Left ventricle myocardium inferior (tissue), 1 donor: ENCODE data around the gene HDAC5. TPM values are rescaled to one million over a fixed set of nuclear protein-coding genes. Genes with fewer than 3 reads are reported as not detected.
A peak's percentile ranks its signal among the peaks of the same experiment; 100 is the strongest.
"Not testable (repeated sequence)": the region's sequence is repeated elsewhere in the genome, so short reads cannot be mapped to it uniquely, and the experiment has no call there.

Experiments
- DNase-seq: peaks from one replicate; pipeline ENCODE4 v3.0.0-alpha.2; 2020
- H3K27ac ChIP-seq: fragments of 200-600 bp; replicated peaks from 2 replicates; pipeline ENCODE4 v1.8.0; 2021
- H3K27me3 ChIP-seq: fragments of 200-600 bp; 2 replicates; pipeline ENCODE4 v1.8.0; 2021; ENCODE audit warnings: low read depth
- H3K36me3 ChIP-seq: fragments of 200-600 bp; 2 replicates; pipeline ENCODE4 v1.8.0; 2021
- H3K4me1 ChIP-seq: fragments of 200-600 bp; 2 replicates; pipeline ENCODE4 v1.8.0; 2021
- H3K4me3 ChIP-seq: fragments of 200-600 bp; 2 replicates; pipeline ENCODE4 v1.8.0; 2021; ENCODE audit warnings: mild to moderate bottlenecking, moderate library complexity
- H3K9me3 ChIP-seq: fragments of 200-600 bp; replicated peaks from 2 replicates; pipeline ENCODE4 v1.8.0; 2021
- CTCF ChIP-seq: fragments of 200-600 bp; IDR thresholded peaks from 2 replicates; pipeline ENCODE4 v1.8.0; 2021; ENCODE audit warnings: antibody characterized with exemption, mild to moderate bottlenecking, borderline replicate concordance
- intact Hi-C: fragments of 100-400 bp; cut with micrococcal nuclease; formaldehyde crosslinking; loops from one replicate; pipeline ENCODE4 v1.11.0; 2022
- total RNA-seq: library from RNA; stranded (reverse); fragmentation: NEBNext Ultra II Directional; extraction: Animal tissue kit (Norgen Biotek cat#: 25700); gene quantifications from one replicate; pipeline ENCODE4 v1.2.1, GENCODE V29; 2021
- donor health status: DM: no; HTN: yes; CAD: no; lungs with severe emphysema.

Gene HDAC5
- total RNA-seq, 1 donor from 2014 or later = 62.6 TPM

- Histone ChIP-seq H3K36me3 (peaks cover 11% of the 10 kb centered on the region), H3K9me3 (no peaks in the 10 kb centered on the region), H3K4me1 (peaks cover 99% of the 10 kb centered on the region), H3K4me3 (no peak overlapping the region), H3K27ac (peak overlapping the region; percentile 21), H3K27me3 (no peaks in the 10 kb centered on the region)
- DNase-seq = no peak
- no peak for TF ChIP-seq CTCF
- intact Hi-C loops = no loop called here
These were observed 18.0 kb downstream of the HDAC5 start for GRCh38 chr17:44105483-44105882.

- H3K4me1 ChIP-seq = peaks cover 99% of the 10 kb centered on the region
- intact Hi-C loops = no loop called here
- peak overlapping the region; percentile 2 for H3K4me3 ChIP-seq
- TF ChIP-seq CTCF = no peak
- peaks cover 7% of the 10 kb centered on the region for H3K36me3 ChIP-seq
- peak; percentile 71 for DNase-seq
- H3K27me3 ChIP-seq = no peaks in the 10 kb centered on the region
- peak overlapping the region; percentile 75 for H3K27ac ChIP-seq
- no peaks in the 10 kb centered on the region for H3K9me3 ChIP-seq
These were observed 20.4 kb downstream of the HDAC5 start for GRCh38 chr17:44102849-44103622.

GRCh38 chr17:44101858-44102257 lies 21.6 kb downstream of the HDAC5 start:
- DNase-seq, H3K9me3 ChIP-seq, H3K36me3 ChIP-seq, H3K4me3 ChIP-seq, intact Hi-C loops, H3K27me3 ChIP-seq: not testable (repeated sequence)
- H3K27ac ChIP-seq = peak overlapping the region; percentile 75
- peaks cover 99% of the 10 kb centered on the region for H3K4me1 ChIP-seq

- no peaks in the 10 kb centered on the region for H3K27me3 ChIP-seq
- H3K27ac ChIP-seq = peak overlapping the region; percentile 94
- H3K9me3 ChIP-seq = no peaks in the 10 kb centered on the region
- peaks cover 16% of the 10 kb centered on the region for H3K36me3 ChIP-seq
- DNase-seq = peak; percentile 79
- no peak for TF ChIP-seq CTCF
- intact Hi-C loops = no loop called here
- H3K4me1 ChIP-seq = peaks cover 88% of the 10 kb centered on the region
- peak overlapping the region; percentile 58 for H3K4me3 ChIP-seq
These were observed 26.1 kb downstream of the HDAC5 start for GRCh38 chr17:44097110-44097958.

GRCh38 chr17:44095647-44096496 lies 27.6 kb downstream of the HDAC5 start:
- no peaks in the 10 kb centered on the region for H3K27me3 ChIP-seq
- no peaks in the 10 kb centered on the region for H3K9me3 ChIP-seq
- DNase-seq = peak; percentile 71
- peak overlapping the region; percentile 94 for H3K27ac ChIP-seq
- peaks cover 31% of the 10 kb centered on the region for H3K36me3 ChIP-seq
- H3K4me1 ChIP-seq = peaks cover 73% of the 10 kb centered on the region
- H3K4me3 ChIP-seq = peak overlapping the region; percentile 58
- peak; percentile 29 for TF ChIP-seq CTCF
- intact Hi-C loops = no loop called here
